LoVo (cell line): ENCODE results near the gene HOXA3.
A peak's percentile ranks its signal among the peaks of the same experiment; 100 is the strongest.

Experiments used
- DNase-seq: peaks from one replicate; pipeline ENCODE4 v3.0.0-alpha.2; 2016; ENCODE audit warnings: low spot score

HOXA3 gene

GRCh38 chr7:27113991-27114769, 38.2 kb downstream of the HOXA3 start:
- DNase-seq = no peak

GRCh38 chr7:27112955-27113949, 39.1 kb downstream of the HOXA3 start:
- no peak for DNase-seq

- no peak for DNase-seq
Measured at GRCh38 chr7:27112361-27112760, 40.0 kb downstream of the HOXA3 start.

- no peak for DNase-seq
Measured at GRCh38 chr7:27111751-27112277, 40.6 kb downstream of the HOXA3 start.

GRCh38 chr7:27111042-27111750, 41.2 kb downstream of the HOXA3 start:
- no peak for DNase-seq

- DNase-seq = peak; percentile 59
Measured at GRCh38 chr7:27110186-27111031, 42.0 kb downstream of the HOXA3 start.

GRCh38 chr7:27109466-27110185, 42.8 kb downstream of the HOXA3 start:
- DNase-seq = no peak

GRCh38 chr7:27108390-27109127, 43.8 kb downstream of the HOXA3 start:
- no peak for DNase-seq

- no peak for DNase-seq
Measured at GRCh38 chr7:27107391-27108381, 44.7 kb downstream of the HOXA3 start.

- DNase-seq = no peak
Measured at GRCh38 chr7:27106901-27107240, 45.5 kb downstream of the HOXA3 start.

- DNase-seq = no peak
Measured at GRCh38 chr7:27106181-27106900, 46.0 kb downstream of the HOXA3 start.

GRCh38 chr7:27105301-27106031, 46.9 kb downstream of the HOXA3 start:
- DNase-seq = no peak

- DNase-seq = no peak
Measured at GRCh38 chr7:27104341-27105058, 47.9 kb downstream of the HOXA3 start.

GRCh38 chr7:27103489-27104226, 48.7 kb downstream of the HOXA3 start:
- DNase-seq = no peak

GRCh38 chr7:27102581-27103442, 49.6 kb downstream of the HOXA3 start, which contains the start of gene HOXA2:
Gene HOXA2, minus strand, starts transcription at chr7:27102683. Its CDS starts 183 bp downstream, at chr7:27102500.
- no peak for DNase-seq
